RWPE1 (cell line): ENCODE results near the gene FAM184B.

Experiments
- CTCF ChIA-PET: fragments of 350-600 bp; sonication (Branson Sonifier 250); formaldehyde crosslinking; extraction: SDS; loops from one replicate; lab custom pipeline; 2021; lab: Yijun Ruan, JAX
- POLR2A ChIA-PET: fragments of 400-600 bp; formaldehyde crosslinking; extraction: SDS; loops from one replicate; lab custom pipeline; 2020; ENCODE audit warnings: antibody characterized with exemption; ENCODE audit not compliant: low non-redundant PET; lab: Yijun Ruan, JAX
- DNase-seq: peaks from one replicate; pipeline ENCODE4 v3.0.0; 2012; ENCODE audit warnings: low spot score
- H3K27ac ChIP-seq: fragments of 450-650 bp; 2 replicates; pipeline ENCODE4 v1.5.1; 2017
- TF ChIP-seq, protein P1 (sequence below): fragments of 450-650 bp; conservative IDR thresholded peaks from 2 replicates; pipeline ENCODE4 v1.5.1; 2017; ENCODE audit warnings: low read depth, mild to moderate bottlenecking

FAM184B gene

DNA sequence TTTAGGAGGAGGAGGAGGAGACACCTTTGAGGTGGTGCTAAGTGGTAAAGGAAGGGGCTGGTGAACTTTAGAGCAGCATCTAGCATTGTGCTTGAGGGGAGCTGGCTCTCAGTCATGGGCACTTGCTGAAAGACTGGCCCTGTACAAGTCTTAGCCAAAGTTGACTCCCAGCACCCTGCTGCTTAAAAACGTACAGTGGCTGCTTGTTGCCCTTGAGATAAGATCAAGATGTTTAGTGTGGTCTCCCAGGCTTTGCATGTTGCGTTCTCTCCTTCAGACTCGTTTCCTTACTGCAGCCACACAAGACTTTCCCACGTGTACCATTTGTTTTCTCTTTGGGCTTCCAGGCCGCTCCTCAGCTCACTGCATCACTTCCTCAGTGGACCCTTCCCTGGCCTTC, 165.1 kb downstream of the FAM184B start:
- TF ChIP-seq, protein P1, sequence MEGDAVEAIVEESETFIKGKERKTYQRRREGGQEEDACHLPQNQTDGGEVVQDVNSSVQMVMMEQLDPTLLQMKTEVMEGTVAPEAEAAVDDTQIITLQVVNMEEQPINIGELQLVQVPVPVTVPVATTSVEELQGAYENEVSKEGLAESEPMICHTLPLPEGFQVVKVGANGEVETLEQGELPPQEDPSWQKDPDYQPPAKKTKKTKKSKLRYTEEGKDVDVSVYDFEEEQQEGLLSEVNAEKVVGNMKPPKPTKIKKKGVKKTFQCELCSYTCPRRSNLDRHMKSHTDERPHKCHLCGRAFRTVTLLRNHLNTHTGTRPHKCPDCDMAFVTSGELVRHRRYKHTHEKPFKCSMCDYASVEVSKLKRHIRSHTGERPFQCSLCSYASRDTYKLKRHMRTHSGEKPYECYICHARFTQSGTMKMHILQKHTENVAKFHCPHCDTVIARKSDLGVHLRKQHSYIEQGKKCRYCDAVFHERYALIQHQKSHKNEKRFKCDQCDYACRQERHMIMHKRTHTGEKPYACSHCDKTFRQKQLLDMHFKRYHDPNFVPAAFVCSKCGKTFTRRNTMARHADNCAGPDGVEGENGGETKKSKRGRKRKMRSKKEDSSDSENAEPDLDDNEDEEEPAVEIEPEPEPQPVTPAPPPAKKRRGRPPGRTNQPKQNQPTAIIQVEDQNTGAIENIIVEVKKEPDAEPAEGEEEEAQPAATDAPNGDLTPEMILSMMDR = no peak
- CTCF ChIA-PET = interaction anchor here (0.6 kb wide), 2 partner anchors 188 to 483 kb away, joined by 3 read pairs; no protein-coding TSS in a partner anchor
- POLR2A ChIA-PET = interaction anchor here (0.7 kb wide), 1 partner anchor 406 kb away, joined by 3 read pairs; no protein-coding TSS in a partner anchor
- H3K27ac ChIP-seq = no peak overlapping the region
- no peak for DNase-seq

DNA sequence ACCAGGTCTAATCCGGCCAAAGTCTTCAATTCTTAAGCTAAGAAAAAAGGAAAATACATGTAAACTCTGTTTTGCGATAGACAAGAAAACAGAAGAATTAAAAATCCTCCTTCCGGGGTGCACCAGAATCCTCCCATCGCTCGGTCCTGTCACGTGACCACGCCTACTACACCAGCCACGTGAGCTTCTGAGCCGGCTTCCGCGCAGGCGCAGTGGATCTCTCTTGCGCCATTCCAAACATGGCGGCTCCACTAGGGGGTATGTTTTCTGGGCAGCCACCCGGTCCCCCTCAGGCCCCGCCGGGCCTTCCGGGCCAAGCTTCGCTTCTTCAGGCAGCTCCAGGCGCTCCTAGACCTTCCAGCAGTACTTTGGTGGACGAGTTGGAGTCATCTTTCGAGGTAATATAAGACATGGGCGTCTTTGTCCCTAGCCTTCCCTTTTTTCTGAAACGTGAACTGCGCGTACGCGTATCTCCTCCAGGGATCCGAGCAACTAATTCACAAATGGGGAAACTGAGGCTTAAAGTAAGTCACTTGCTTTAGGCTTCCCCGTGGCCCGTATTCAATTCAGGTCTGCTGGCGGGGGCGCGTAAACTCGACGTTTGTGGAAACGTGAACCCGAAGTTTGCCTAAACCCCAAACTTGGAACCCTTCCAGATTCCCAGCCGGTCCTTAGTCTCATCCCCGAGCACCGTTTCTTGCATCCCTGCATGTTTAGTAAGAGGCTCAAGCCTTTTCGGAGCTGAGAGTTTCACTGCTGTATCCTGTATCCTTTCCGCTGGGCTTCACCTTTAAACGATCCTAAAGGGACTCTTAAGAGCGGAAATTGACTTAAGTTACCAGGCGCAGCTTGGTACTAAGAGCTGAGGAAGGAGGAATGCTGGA, 166.8 kb downstream of the FAM184B start, which contains the start of gene MED28:
Gene MED28 (plus strand): TSS at position 226 of the 884 bp plus-strand sequence. CDS start 14 bp downstream, at position 240.
- DNase-seq = peak; percentile 95
- CTCF ChIA-PET = interaction anchor here (0.8 kb wide), 1 partner anchor 22 kb away, joined by 3 read pairs; no protein-coding TSS in a partner anchor
- POLR2A ChIA-PET = no interaction called here
- TF ChIP-seq, protein P1 = no peak
- peak within 1 kb of the TSS; percentile 72 for H3K27ac ChIP-seq

DNA sequence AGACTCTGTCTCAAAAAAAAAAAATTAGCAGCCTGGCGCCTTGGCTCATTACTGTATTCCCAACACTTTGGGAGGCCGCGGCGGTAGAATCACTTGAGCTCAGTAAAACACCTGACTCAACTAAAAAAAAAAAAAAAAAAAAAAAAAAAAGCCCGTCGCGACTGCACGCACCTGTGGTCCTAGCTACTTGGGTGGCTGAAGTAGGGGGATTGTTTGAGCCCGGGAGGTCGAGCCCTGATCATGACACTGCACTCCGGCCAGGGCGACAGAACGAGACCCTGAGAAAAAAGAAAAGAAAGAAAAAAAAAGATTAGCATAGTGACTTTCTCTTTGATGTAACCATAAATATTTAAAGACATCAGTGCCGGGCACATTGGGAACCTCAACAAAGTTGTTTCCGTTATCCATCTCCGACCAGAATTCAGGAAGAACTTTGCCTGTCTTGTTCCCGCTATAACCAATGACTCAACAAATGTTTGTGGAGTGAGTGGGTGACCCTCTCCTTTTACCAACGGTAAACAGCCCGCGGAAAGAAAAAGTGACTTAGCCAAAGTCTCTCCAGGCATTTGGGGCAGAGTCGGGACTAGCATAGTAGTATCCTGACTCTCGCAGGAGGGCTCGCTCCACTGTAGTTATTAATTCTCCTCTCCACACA, 167.5 kb downstream of the FAM184B start:
- H3K27ac ChIP-seq = peak overlapping the region; percentile 72
- TF ChIP-seq, protein P1 = no peak
- DNase-seq = peak; percentile 39
- POLR2A ChIA-PET = no interaction called here
- CTCF ChIA-PET = interaction anchor here (0.8 kb wide), 1 partner anchor 22 kb away, joined by 3 read pairs; no protein-coding TSS in a partner anchor

DNA sequence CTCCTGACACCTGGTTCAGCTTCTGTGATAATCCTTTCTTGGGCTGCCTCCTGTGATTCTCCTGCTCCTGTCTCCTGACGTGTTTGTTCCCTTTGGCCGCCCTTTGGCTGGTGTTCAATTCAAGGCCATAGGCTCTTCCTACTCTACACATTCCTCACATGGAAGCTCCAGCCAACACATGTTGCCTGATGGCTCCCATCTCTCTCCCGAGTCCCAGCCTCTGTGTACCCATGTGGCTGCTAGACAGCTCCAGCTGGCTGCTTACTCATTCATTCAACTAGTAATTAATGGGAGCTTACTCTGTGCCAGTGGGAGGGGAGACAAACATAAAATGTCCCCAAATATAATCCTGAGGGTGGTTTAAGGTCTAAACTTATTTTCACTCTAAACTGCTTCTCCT, 176.2 kb downstream of the FAM184B start:
- H3K27ac ChIP-seq = no peak overlapping the region
- CTCF ChIA-PET = no interaction called here
- TF ChIP-seq, protein P1 = no peak
- no peak for DNase-seq
- POLR2A ChIA-PET = no interaction called here

DNA sequence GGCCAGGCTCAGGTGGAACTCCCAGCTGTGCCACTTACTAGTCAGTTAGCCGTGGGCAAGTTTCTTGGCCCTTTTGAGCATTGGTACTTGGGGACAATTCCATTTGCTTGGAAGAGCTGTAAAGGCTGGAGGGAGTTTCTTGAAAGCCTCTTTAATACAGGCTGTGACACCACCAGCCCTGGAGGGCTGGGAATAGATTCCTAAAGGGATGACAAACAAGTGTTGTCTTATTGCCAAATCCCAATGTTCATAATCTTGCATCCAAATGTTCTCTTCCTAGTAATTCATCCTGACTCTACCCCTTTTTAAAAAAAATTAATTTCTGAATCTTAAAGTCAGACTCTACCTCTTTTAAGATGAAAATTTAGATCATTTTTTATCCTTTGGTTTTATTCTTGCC, 181.6 kb downstream of the FAM184B start:
- ChIA-PET POLR2A (no interaction called here), CTCF (no interaction called here)
- DNase-seq = no peak
- TF ChIP-seq, protein P1 = no peak
- no peak overlapping the region for H3K27ac ChIP-seq

DNA sequence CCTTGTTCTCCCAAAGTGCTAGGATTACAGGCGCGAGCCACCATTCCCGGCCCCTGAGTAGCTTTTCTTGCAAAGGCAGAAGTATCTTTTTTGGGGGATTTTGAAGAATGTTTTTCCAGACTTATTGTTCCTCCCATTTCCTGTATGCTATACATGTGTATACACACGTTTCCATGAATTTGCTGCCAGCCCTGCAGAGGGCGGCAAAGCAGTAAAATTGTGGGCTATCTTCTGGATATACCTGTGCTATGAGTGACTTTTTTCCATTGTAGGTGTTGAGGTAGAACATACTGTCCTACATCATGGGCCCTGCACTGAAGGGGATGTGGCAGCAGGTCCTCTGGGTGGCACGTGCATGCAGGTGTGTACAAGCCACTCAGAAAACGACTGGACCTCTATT, 183.9 kb downstream of the FAM184B start:
- ChIA-PET CTCF (no interaction called here), POLR2A (no interaction called here)
- DNase-seq = no peak
- TF ChIP-seq, protein P1 = no peak; the same call in 1 of the 2 replicates
- no peak overlapping the region for H3K27ac ChIP-seq
